ENCODE results near the gene ITIH3.

DNA sequence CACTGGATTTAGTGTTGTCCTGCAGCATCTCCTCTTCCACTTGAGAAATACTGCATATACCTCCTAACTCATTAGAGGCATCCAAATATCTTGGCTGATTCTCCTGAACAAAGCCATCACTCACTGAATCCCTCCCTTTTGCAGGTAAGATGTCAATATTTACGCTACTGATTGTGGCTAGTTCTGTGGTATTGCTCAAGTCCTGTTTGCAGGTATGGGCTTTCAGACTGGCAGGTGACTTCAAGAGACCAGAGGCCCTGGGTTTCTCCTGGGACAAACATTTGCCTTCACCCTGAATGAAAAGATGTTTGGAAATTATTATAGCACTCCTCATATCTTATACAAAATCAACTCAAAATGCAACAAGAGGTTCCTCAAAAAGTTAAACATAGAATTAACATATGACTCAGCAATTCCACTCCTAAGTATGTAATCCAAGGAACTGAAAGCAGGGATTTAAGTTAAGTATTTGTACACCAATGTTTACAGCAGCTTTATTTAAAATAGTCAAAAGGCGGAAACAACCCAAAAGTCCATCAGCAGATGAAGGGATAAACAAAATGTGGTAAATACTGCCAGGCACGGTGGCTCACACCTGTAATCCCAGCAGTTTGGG is 42.4 kb upstream of the ITIH3 start:
- TF ChIP-seq GLIS3 (CRISPR knock-in tag; IDR thresholded peaks at IDR 0.05) (no peak), SNAI2 (CRISPR knock-in tag; IDR thresholded peaks at IDR 0.05) (no peak), RARB (CRISPR knock-in tag; IDR thresholded peaks at IDR 0.05) (no peak), PATZ1 (CRISPR knock-in tag; IDR thresholded peaks at IDR 0.05; ENCODE audit: borderline replicate concordance) (no peak), ARNTL (CRISPR knock-in tag; IDR thresholded peaks at IDR 0.05; ENCODE audit: borderline replicate concordance, low read depth) (no peak), CSRNP3 (CRISPR knock-in tag; IDR thresholded peaks at IDR 0.05) (no peak), ZNF8 (CRISPR knock-in tag; IDR thresholded peaks at IDR 0.05) (no peak), ZNF565 (CRISPR knock-in tag; conservative IDR thresholded peaks at IDR 0.05; ENCODE audit: low read depth) (no peak), ESRRG (CRISPR knock-in tag; IDR thresholded peaks at IDR 0.05) (no peak), BACH2 (CRISPR knock-in tag; IDR thresholded peaks at IDR 0.05; ENCODE audit: borderline replicate concordance) (no peak), CREB5 (CRISPR knock-in tag; IDR thresholded peaks at IDR 0.05; ENCODE audit: low read depth) (no peak), TCF4 (CRISPR knock-in tag; IDR thresholded peaks at IDR 0.05; ENCODE audit: borderline replicate concordance) (no peak), TOX (CRISPR knock-in tag; IDR thresholded peaks at IDR 0.05; ENCODE audit: borderline replicate concordance) (no peak)
- TF ChIP-seq, protein P1, sequence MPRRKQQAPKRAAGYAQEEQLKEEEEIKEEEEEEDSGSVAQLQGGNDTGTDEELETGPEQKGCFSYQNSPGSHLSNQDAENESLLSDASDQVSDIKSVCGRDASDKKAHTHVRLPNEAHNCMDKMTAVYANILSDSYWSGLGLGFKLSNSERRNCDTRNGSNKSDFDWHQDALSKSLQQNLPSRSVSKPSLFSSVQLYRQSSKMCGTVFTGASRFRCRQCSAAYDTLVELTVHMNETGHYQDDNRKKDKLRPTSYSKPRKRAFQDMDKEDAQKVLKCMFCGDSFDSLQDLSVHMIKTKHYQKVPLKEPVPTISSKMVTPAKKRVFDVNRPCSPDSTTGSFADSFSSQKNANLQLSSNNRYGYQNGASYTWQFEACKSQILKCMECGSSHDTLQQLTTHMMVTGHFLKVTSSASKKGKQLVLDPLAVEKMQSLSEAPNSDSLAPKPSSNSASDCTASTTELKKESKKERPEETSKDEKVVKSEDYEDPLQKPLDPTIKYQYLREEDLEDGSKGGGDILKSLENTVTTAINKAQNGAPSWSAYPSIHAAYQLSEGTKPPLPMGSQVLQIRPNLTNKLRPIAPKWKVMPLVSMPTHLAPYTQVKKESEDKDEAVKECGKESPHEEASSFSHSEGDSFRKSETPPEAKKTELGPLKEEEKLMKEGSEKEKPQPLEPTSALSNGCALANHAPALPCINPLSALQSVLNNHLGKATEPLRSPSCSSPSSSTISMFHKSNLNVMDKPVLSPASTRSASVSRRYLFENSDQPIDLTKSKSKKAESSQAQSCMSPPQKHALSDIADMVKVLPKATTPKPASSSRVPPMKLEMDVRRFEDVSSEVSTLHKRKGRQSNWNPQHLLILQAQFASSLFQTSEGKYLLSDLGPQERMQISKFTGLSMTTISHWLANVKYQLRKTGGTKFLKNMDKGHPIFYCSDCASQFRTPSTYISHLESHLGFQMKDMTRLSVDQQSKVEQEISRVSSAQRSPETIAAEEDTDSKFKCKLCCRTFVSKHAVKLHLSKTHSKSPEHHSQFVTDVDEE (CRISPR knock-in tag; IDR thresholded peaks at IDR 0.05) = no peak

Data from SK-N-SH treated with all-trans-retinoic acid at 6 μM for 48 hours (cell line).